ENCODE measurements around the gene IL4R.
"Not testable (repeated sequence)": the region's sequence is repeated elsewhere in the genome, so short reads cannot be mapped to it uniquely, and the experiment has no call there.

IL4R gene

GRCh38 chr16:27384425-27384824, 70.7 kb downstream of the IL4R start:
- DNase-seq: no peak

- DNase-seq: no peak
These were observed 71.6 kb downstream of the IL4R start for GRCh38 chr16:27385398-27385797.

- DNase-seq: no peak
These were observed 72.9 kb downstream of the IL4R start for GRCh38 chr16:27386674-27387073.

- DNase-seq: no peak
These were observed 74.0 kb downstream of the IL4R start for GRCh38 chr16:27387724-27388123.

GRCh38 chr16:27389272-27389961, 75.6 kb downstream of the IL4R start:
- no peak for DNase-seq

- no peak for DNase-seq
These were observed 76.4 kb downstream of the IL4R start for GRCh38 chr16:27390151-27390550.

- no peak for DNase-seq
These were observed 78.9 kb downstream of the IL4R start for GRCh38 chr16:27392671-27393070.

GRCh38 chr16:27394516-27394915, 80.7 kb downstream of the IL4R start:
- DNase-seq: no peak

- not testable (repeated sequence) for DNase-seq
These were observed 84.6 kb downstream of the IL4R start for GRCh38 chr16:27398341-27398893.

GRCh38 chr16:27398894-27399853, 85.4 kb downstream of the IL4R start:
- DNase-seq: peak in 1 of 2 donors; percentile 47

GRCh38 chr16:27399969-27400368, 86.2 kb downstream of the IL4R start:
- no peak for DNase-seq

- DNase-seq: no peak
These were observed 87.2 kb downstream of the IL4R start for GRCh38 chr16:27400751-27401620.

GRCh38 chr16:27401768-27402568, 88.2 kb downstream of the IL4R start, which contains the start of gene IL21R:
Gene IL21R, plus strand, starts transcription at chr16:27402174. Its CDS starts 27,898 bp downstream, at chr16:27430072.
- peak; percentile 88 to 89 for DNase-seq

- DNase-seq: no peak
These were observed 88.8 kb downstream of the IL4R start for GRCh38 chr16:27402569-27402963.

GRCh38 chr16:27402964-27403600, 89.3 kb downstream of the IL4R start:
- peak; percentile 28 to 37 for DNase-seq

- DNase-seq: no peak
These were observed 89.8 kb downstream of the IL4R start for GRCh38 chr16:27403601-27403992.

GRCh38 chr16:27404163-27404823, 90.5 kb downstream of the IL4R start:
- no peak for DNase-seq

- no peak for DNase-seq
These were observed 92.0 kb downstream of the IL4R start for GRCh38 chr16:27405546-27406451.

- DNase-seq: no peak
These were observed 92.8 kb downstream of the IL4R start for GRCh38 chr16:27406511-27407128.

All from CD4-positive, alpha-beta T cell treated with Interferon alpha-2 for 1 hour (primary cell).